GM12891 (cell line): ENCODE results near the gene NFATC1.
"Not testable (repeated sequence)": the region's sequence is repeated elsewhere in the genome, so short reads cannot be mapped to it uniquely, and the experiment has no call there.

ENCODE experiments used
- DNase-seq: peaks from one replicate; pipeline ENCODE4 v3.0.0; 2011; ENCODE audit warnings: low spot score; ENCODE audit not compliant: insufficient read length
- FAIRE-seq: peaks from 2 replicates; lab custom pipeline; 2011; peaks lifted over from hg19 to GRCh38; lab: Jason Lieb, UNC
- PAX5 ChIP-seq: IDR thresholded peaks from 2 replicates; pipeline ENCODE4 v1.6.1; 2011; ENCODE audit warnings: low read length, moderate library complexity, mild to moderate bottlenecking; ENCODE audit not compliant: insufficient read depth, severe bottlenecking
- POLR2A ChIP-seq: IDR thresholded peaks from 2 replicates; pipeline ENCODE4 v1.6.1; 2011; ENCODE audit warnings: low read depth, low read length, control low read depth
- POLR2AphosphoS5 ChIP-seq: IDR thresholded peaks from 2 replicates; pipeline ENCODE4 v1.6.1; 2011; ENCODE audit warnings: low read depth, low read length, control low read depth
- POU2F2 ChIP-seq: IDR thresholded peaks from 2 replicates; pipeline ENCODE4 v1.6.1; 2011; ENCODE audit warnings: low read depth, mild to moderate bottlenecking, control low read depth, low read length, moderate library complexity
- SPI1 ChIP-seq: IDR thresholded peaks from 2 replicates; pipeline ENCODE4 v1.6.1; 2011; ENCODE audit warnings: low read depth, low read length, control low read depth
- TAF1 ChIP-seq: IDR thresholded peaks from 2 replicates; pipeline ENCODE4 v1.6.1; 2011; ENCODE audit warnings: low read depth, low read length, control low read depth

NFATC1 gene

DNA sequence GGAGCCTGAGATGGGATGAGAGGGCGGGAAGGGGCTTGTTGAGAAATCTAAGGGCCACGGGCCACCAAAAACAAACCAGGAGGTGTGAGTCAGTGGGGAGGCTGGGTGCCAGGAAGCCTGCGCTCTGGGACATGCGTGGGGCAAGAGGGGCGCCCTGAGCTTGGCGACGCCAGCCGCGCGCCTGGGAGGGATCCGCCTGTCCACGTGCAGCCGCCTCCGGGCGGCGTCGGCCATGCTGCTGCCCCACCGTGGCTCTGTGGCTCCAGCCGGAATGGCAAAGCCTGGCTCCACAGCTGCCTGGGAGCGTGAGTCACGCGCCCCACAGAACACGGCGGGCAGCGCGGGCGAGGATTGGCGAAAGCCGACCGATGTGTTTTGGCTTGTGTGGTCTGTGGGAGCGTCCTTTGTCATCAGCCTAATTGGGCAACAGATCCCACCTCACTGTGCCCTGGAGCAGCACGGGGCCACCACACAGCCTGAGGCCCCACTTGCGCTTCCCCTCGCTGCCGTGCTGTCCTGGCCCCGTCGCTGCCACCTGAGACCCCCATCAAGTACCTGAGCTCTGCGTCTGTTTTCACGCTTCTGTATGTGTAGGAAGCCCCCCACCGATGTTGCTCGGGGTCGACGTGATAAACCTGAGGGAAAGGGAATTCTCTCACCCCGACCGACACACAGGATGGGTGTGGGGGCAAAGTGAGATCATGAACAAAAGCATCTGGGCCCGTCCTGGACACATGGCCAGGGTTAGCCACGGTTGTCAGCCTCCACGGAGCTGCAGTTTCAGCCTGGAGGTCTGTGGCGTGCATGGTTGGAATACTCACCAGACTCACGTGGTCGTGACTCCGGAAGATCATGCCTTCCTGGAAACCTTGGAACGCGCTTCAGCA, 80.5 kb downstream of the NFATC1 start:
- FAIRE-seq (no peak), DNase-seq (no peak)
- TF ChIP-seq SPI1, result no peak
- no peak for TF ChIP-seq POU2F2
- no peak for TF ChIP-seq TAF1
- no peak for TF ChIP-seq POLR2A
- no peak for TF ChIP-seq POLR2AphosphoS5
- no peak for TF ChIP-seq PAX5

DNA sequence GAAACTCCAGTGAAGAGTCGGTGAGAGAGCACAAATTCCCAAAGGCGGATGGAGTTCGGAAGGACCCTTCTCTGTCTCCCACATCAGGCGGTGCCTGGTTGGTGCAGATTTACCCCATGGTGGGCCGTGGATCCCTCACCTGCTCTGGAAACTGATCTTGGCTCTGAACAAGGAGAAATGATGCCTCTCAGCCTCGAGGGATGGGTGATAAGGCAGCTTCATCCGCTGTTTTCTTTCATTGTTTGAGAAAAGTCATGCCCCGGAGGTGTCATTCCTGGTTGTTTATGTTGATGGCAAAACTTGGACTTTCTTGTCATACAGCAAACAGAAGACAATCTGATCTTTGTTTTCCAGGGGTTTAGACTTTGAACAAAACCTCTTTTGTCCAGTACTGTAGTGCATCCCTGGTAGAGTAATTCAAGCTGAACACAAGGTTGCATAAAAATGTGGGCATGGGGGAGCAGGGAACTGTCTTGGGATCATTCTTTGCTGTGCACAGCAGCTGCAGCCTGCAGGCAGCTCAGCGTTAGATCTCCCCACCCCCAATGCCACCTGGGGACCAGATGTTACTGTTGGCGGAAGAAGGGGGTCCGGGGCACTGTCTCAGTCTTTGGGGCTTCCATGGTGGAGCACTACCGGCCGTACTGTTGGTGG, 81.3 kb downstream of the NFATC1 start:
- TF ChIP-seq POLR2AphosphoS5, result no peak
- TF ChIP-seq POLR2A, result no peak
- no peak for TF ChIP-seq PAX5
- TF ChIP-seq TAF1, result no peak
- TF ChIP-seq SPI1, result no peak
- no peak for TF ChIP-seq POU2F2
- FAIRE-seq, result no peak
- no peak for DNase-seq

DNA sequence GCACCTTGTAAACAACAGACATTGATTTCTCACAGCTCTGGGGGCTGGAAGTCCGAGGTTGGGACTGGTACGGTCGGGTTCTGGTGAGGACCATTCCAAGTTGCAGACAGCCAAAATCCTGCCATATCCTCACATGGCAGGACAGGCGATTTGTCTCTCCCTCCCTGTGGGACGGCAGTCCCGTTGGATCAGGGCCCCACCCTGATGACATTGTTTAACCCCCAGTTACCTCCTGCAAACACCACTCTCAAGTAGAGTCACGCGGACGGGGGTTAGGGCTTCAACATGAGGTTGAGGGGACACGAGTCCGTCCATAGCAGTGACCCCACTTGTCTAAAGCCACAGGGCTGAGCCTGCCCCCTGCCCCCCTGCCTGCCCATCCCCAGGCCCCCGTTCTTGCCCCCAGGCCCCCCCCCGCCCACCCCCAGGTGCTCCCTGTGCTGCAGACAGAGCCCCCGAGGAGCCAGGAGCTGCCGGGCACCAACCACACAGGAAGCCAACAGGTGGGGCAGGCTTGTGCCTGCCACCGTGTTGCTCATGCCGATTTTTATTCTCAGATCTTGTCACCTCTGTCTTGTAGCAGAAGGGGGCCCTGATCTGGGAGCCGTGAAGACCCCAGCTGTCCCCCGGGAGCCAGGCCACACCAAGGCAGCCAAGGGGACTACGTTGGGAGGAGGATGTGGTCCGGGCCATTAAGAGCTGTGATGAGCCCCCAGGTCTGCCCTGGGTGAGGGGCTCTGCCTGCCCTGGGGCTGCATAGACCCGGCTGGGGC, 82.2 kb downstream of the NFATC1 start:
- no peak for DNase-seq
- TF ChIP-seq PAX5, result no peak
- no peak for TF ChIP-seq POLR2A
- no peak for TF ChIP-seq POLR2AphosphoS5
- no peak for TF ChIP-seq POU2F2
- no peak for TF ChIP-seq TAF1
- TF ChIP-seq SPI1, result no peak
- no peak for FAIRE-seq

DNA sequence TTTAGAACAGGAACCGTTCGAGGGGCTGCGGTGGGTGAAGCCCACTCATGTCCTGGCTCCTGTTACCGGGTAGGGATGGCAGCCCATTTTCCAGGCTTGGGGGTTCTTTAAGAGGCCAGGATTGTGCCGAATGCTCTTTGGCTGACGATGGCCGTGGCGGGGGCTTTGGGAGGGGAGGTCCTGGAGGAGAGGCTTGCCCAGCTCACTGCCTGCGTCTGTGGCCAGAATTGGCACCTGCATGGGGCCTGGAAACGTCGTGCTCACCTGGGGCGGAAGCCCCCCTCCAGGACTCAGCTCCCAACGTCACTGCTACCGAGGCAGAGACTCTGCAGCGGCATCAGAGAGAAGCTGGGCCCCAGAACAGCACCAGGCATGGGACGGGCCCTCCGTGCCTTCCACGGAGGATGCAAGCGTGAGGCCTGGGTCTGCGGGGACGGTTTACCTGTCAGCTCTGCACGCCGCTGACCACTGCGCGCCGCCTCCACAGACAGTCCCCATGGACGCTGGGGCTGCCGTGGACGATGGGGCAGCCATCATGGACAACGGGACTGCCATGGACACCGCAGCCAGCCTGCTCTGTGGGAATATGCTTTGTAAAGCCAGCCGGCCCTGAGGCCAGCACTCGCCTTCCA, 82.9 kb downstream of the NFATC1 start:
- DNase-seq (no peak), FAIRE-seq (no peak)
- TF ChIP-seq POLR2AphosphoS5, result no peak
- no peak for TF ChIP-seq SPI1
- TF ChIP-seq POU2F2, result no peak
- no peak for TF ChIP-seq PAX5
- no peak for TF ChIP-seq TAF1
- no peak for TF ChIP-seq POLR2A

DNA sequence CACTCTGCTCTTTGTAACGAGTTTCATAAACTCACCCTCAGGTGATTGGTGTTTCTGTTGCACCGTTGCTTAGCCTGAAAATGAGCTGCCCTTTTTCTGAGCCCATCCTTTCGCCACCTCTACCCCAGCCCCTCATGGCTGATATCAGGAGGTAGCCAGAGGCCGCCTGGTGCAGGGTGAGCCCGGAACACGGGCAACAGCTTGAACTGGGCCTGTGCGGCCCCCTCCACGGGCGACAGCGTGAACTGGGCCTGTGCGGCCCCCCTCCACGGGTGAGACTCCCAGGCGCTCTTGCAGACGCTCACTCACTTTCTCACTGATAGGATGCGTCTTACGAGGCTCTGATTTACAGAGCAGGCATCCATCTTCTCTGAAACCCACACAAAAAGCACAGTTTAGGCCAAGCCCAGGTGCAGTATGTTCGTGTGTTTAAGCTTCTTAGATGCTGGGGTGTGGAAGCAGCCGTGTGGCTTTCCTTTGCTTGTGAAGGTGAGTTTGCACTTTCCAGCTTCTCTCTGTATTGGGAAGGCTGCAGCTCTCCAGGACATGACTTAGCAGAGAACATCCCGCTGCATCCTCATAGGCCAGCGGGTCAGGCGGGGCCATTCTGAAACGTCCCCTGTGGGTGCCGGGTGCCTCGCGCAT, 83.5 kb downstream of the NFATC1 start:
- no peak for DNase-seq
- no peak for TF ChIP-seq TAF1
- TF ChIP-seq SPI1, result no peak
- no peak for TF ChIP-seq PAX5
- no peak for TF ChIP-seq POLR2A
- no peak for TF ChIP-seq POU2F2
- no peak for TF ChIP-seq POLR2AphosphoS5
- FAIRE-seq, result no peak

DNA sequence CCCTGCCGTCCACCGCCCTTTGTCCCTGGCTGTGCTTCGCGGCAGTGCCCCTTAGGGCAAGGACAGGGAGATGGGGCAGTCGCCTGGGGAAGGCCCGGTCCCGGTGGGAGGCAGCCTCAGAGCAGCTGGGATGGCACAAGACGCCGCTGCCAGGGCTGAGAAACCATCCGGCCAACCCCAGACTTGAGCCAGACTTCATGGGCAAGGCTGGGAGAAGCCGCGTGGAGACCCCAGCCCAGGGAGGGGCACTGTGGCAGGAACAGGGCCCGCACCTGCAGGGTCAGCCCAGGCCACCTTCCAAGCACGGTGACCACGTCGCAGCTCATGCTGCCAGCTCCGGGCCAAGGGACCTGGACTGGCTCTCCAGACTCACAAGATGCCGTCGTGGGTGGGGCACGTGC, 84.0 kb downstream of the NFATC1 start:
- TF ChIP-seq TAF1 (no peak), POLR2A (no peak), PAX5 (no peak), POU2F2 (no peak), SPI1 (no peak), POLR2AphosphoS5 (no peak)
- DNase-seq, result no peak
- no peak for FAIRE-seq

DNA sequence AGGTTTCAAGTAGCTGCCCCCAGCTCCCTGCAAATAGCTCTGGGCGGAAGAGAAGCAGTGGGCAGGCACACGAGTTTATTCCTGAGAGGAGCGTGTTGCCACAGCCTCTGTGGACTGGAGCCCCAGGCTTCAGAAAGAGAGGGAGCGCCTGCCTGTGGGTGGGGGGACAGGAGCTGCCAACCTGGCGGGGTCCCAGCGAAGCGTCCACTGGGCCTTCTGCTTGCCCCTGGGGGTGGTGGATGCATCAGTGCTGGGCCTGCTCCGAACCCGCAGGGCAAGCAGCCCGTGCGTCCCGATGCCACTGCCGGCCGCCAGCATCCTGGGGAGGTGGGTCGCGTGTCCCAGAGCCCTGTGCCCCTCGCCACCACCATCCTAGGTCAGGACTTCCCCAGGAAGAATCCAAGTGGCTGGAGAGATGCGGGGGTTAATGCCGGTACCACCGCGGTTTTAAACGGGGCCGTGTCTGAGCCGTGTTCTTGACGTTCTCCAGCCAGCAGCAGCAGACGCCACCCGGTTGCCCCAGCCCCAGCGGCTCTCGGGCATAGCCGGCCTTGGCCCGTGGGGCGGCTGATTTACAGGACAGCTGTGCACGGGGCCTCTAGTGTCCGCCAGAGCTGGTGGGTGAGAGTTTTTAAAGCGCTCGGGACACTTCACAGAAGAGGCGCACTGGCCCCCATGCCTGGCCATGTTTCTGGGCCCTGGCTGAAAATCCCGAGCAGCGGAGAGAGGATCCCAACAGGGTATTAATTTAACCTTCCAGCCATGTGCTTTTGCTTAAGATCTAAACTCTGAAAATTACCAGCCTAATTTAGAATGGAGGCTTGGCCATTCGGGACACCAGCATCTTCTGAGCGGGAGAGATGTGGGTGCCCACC, 84.7 kb downstream of the NFATC1 start:
- TF ChIP-seq SPI1 (no peak), POLR2A (no peak), POLR2AphosphoS5 (no peak), TAF1 (no peak), PAX5 (no peak)
- FAIRE-seq, result no peak
- no peak for DNase-seq

DNA sequence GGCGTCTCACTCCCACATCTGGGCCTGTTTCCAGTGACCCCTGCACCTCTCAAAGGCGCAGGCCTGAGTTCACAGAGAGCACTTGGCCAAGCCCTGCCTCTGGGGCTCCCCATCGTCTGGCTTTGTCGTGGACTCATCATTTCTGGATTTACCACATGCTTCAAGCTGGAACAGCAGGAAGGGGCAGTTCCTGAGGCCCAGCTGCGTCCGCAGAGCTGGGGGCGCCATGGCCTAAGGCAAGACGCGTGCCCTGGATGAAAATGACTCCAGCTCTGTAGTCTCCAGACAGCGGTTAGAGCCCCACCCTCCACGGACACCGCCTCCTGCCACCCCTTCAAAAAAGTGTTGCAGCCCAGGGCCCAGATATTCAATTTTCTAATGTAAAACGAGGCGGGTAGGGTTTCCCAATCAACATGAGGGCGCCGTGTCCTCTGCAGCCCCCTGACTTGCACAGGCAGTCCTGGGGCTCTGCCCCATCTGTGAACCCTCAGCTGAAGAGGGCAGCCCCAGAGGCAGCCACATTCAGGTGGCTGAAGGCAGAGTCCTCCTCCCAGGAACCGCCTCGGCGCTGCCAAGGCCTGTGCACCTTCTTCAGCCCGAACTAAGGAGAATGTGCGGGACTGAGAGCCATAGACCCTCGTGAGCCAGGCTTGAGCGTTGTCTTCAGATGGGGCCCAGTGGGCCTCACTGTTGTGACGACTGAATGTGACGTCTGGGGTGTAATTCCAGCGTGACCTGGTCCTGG, 85.5 kb downstream of the NFATC1 start:
- FAIRE-seq (no peak), DNase-seq (no peak)
- TF ChIP-seq POLR2A, result no peak
- TF ChIP-seq PAX5, result no peak
- no peak for TF ChIP-seq POU2F2
- TF ChIP-seq SPI1, result no peak
- no peak for TF ChIP-seq POLR2AphosphoS5
- TF ChIP-seq TAF1, result no peak

DNA sequence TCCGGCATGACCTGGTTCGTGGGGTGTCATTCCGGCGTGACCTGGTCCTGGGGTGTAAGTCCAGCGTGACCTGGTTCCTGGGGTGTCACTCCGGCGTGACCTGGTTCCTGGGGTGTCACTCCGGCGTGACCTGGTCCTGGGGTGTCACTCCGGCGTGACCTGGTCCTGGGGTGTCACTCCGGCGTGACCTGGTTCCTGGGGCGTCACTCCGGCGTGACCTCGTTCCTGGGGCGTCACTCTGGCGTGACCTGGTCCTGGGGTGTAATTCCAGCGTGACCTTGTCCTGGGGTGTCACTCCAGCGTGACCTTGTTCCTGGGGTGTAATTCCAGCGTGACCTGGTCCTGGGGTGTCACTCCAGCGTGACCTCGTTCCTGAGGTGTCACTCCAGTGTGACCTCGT, 87.7 kb downstream of the NFATC1 start:
- FAIRE-seq, result peak; percentile 55
- DNase-seq, result not testable (repeated sequence)
